HEK293T (cell line): ENCODE measurements around the gene PDGFRB.
A peak's percentile ranks its signal among the peaks of the same experiment; 100 is the strongest.

Experiments
- CTCF ChIA-PET: fragments of 350-600 bp; formaldehyde crosslinking; extraction: SDS; loops from one replicate; lab custom pipeline; 2021; ENCODE audit warnings: antibody characterized with exemption, inconsistent platforms; lab: Yijun Ruan, JAX
- POLR2A ChIA-PET: fragments of 350-600 bp; formaldehyde crosslinking; extraction: SDS; loops from one replicate; lab custom pipeline; 2020; ENCODE audit warnings: antibody characterized with exemption, inconsistent platforms; lab: Yijun Ruan, JAX
- DNase-seq: peaks from one replicate; pipeline ENCODE4 v3.0.0; 2012; ENCODE audit warnings: mixed read lengths; ENCODE audit errors: extremely low spot score
- ARNT ChIP-seq: fragments of 450-650 bp; IDR thresholded peaks from 2 replicates; pipeline ENCODE4 v1.6.1; 2017; ENCODE audit warnings: mild to moderate bottlenecking
- BHLHE40 ChIP-seq: fragments of 450-650 bp; IDR thresholded peaks from 2 replicates; pipeline ENCODE4 v1.6.1; 2016; ENCODE audit warnings: mild to moderate bottlenecking, moderate library complexity, borderline replicate concordance
- CTBP1 ChIP-seq: fragments of 450-650 bp; IDR thresholded peaks from 2 replicates; pipeline ENCODE4 v1.6.1; 2016; ENCODE audit warnings: borderline replicate concordance
- ELF4 ChIP-seq: fragments of 450-650 bp; IDR thresholded peaks from 2 replicates; pipeline ENCODE4 v1.6.1; 2017; ENCODE audit warnings: antibody characterized with exemption
- FOXA1 ChIP-seq: fragments of 450-650 bp; IDR thresholded peaks from 2 replicates; pipeline ENCODE4 v1.6.1; 2016; ENCODE audit warnings: mild to moderate bottlenecking
- FOXK2 ChIP-seq: fragments of 450-650 bp; IDR thresholded peaks from 2 replicates; pipeline ENCODE4 v1.6.1; 2016; ENCODE audit warnings: mild to moderate bottlenecking
- FOXM1 ChIP-seq: fragments of 450-650 bp; IDR thresholded peaks from 2 replicates; pipeline ENCODE4 v1.6.1; 2017; ENCODE audit warnings: mild to moderate bottlenecking, borderline replicate concordance
- HDGF ChIP-seq: fragments of 450-650 bp; IDR thresholded peaks from 2 replicates; pipeline ENCODE4 v1.6.1; 2017; ENCODE audit warnings: antibody characterized with exemption, borderline replicate concordance
- L3MBTL2 ChIP-seq: fragments of 450-650 bp; conservative IDR thresholded peaks from 2 replicates; pipeline ENCODE4 v1.6.1; 2016; ENCODE audit warnings: mild to moderate bottlenecking
- LEF1 ChIP-seq: fragments of 450-650 bp; IDR thresholded peaks from 2 replicates; pipeline ENCODE4 v1.6.1; 2017; ENCODE audit warnings: mild to moderate bottlenecking, borderline replicate concordance
- NFRKB ChIP-seq: fragments of 450-650 bp; IDR thresholded peaks from 2 replicates; pipeline ENCODE4 v1.6.1; 2016; ENCODE audit warnings: mild to moderate bottlenecking, moderate library complexity
- PKNOX1 ChIP-seq: fragments of 450-650 bp; IDR thresholded peaks from 2 replicates; pipeline ENCODE4 v1.6.1; 2016
- SP1 ChIP-seq: fragments of 450-650 bp; IDR thresholded peaks from 2 replicates; pipeline ENCODE4 v1.6.1; 2017
- SUZ12 ChIP-seq: fragments of 450-650 bp; IDR thresholded peaks from 2 replicates; pipeline ENCODE4 v1.6.1; 2016; ENCODE audit warnings: mild to moderate bottlenecking
- TARDBP ChIP-seq: fragments of 450-650 bp; IDR thresholded peaks from 2 replicates; pipeline ENCODE4 v1.6.1; 2016
- ZNF384 ChIP-seq: fragments of 450-650 bp; IDR thresholded peaks from 2 replicates; pipeline ENCODE4 v1.6.1; 2016

Gene PDGFRB

GRCh38 chr5:150163035-150163434 is 7.4 kb upstream of the PDGFRB start:
- ChIA-PET CTCF (interaction anchor here (0.7 to 2.1 kb wide), 6 partner anchors 8 to 53 kb away, joined by 3 to 13 read pairs (median 6); no protein-coding TSS in a partner anchor), POLR2A (interaction anchor here (0.9 to 1.7 kb wide), 2 partner anchors 9 to 12 kb away, joined by 3 to 5 read pairs; no protein-coding TSS in a partner anchor)
- DNase-seq, result no peak
- no peak for TF ChIP-seq FOXM1
- TF ChIP-seq TARDBP, result no peak
- TF ChIP-seq FOXA1, result no peak
- TF ChIP-seq ZNF384, result no peak
- no peak for TF ChIP-seq L3MBTL2
- no peak for TF ChIP-seq NFRKB
- TF ChIP-seq FOXK2, result no peak
- TF ChIP-seq ARNT, result no peak
- TF ChIP-seq HDGF, result no peak
- TF ChIP-seq ELF4, result no peak
- TF ChIP-seq CTBP1, result no peak
- no peak for TF ChIP-seq SUZ12
- TF ChIP-seq PKNOX1, result no peak
- TF ChIP-seq SP1, result no peak
- TF ChIP-seq BHLHE40, result no peak
- TF ChIP-seq LEF1, result no peak

- CTCF ChIA-PET, result interaction anchor here (0.6 to 2.1 kb wide), 20 partner anchors 9 to 184 kb away, joined by 3 to 13 read pairs (median 4); no protein-coding TSS in a partner anchor
- peak; percentile 27 for DNase-seq
- POLR2A ChIA-PET, result interaction anchor here (0.7 to 1.7 kb wide), 2 partner anchors 10 to 25 kb away, joined by 3 to 5 read pairs; no protein-coding TSS in a partner anchor
- TF ChIP-seq PKNOX1 (no peak), SUZ12 (no peak), TARDBP (no peak), ARNT (no peak), NFRKB (no peak), FOXA1 (no peak), FOXM1 (no peak), L3MBTL2 (no peak), SP1 (no peak), ELF4 (no peak), BHLHE40 (no peak), ZNF384 (no peak), CTBP1 (no peak)
These were observed 6.5 kb upstream of the PDGFRB start for GRCh38 chr5:150162142-150162513.

GRCh38 chr5:150161242-150162141 is 5.8 kb upstream of the PDGFRB start:
- no peak for TF ChIP-seq FOXK2
- peak; percentile 44; the same call in 1 of the 2 replicates for TF ChIP-seq HDGF
- TF ChIP-seq PKNOX1, result no peak
- CTCF ChIA-PET, result interaction anchor here (0.6 to 2.1 kb wide), 21 partner anchors 8 to 657 kb away, joined by 3 to 13 read pairs (median 4); no protein-coding TSS in a partner anchor
- peak; percentile 90 for DNase-seq
- POLR2A ChIA-PET, result interaction anchor here (0.7 to 1.7 kb wide), 2 partner anchors 11 to 24 kb away, joined by 3 to 5 read pairs; no protein-coding TSS in a partner anchor

- TF ChIP-seq BHLHE40 (no peak), FOXA1 (no peak), FOXM1 (no peak), HDGF (no peak)
- ChIA-PET POLR2A (no interaction called here), CTCF (interaction anchor here (0.8 to 1.2 kb wide), 2 partner anchors 18 to 658 kb away, joined by 3 read pairs; no protein-coding TSS in a partner anchor)
- no peak for DNase-seq
These were observed 4.9 kb upstream of the PDGFRB start for GRCh38 chr5:150160448-150161081.

- TF ChIP-seq NFRKB (no peak), SUZ12 (no peak), SP1 (no peak), LEF1 (no peak), ZNF384 (no peak), TARDBP (no peak), HDGF (no peak), FOXK2 (no peak), PKNOX1 (no peak), FOXA1 (no peak), CTBP1 (no peak), L3MBTL2 (no peak), ARNT (no peak), ELF4 (no peak), FOXM1 (no peak), BHLHE40 (no peak)
- CTCF ChIA-PET, result interaction anchor here (0.6 kb wide), 1 partner anchor 95 kb away, joined by 3 read pairs; no protein-coding TSS in a partner anchor
- no peak for DNase-seq
- POLR2A ChIA-PET, result no interaction called here
These were observed 4.1 kb upstream of the PDGFRB start for GRCh38 chr5:150159741-150160179.
